GM11168 (cell line): ENCODE measurements around the gene DCAF15.
"Not testable (repeated sequence)": the region's sequence is repeated elsewhere in the genome, so short reads cannot be mapped to it uniquely, and the experiment has no call there.

Source experiments
- in situ Hi-C: fragments of 300-500 bp; cut with MboI; formaldehyde crosslinking; loops from one replicate; pipeline ENCODE4 v1.12.0; 2022; ENCODE audit warnings: low sequenced_read_pairs; ENCODE audit not compliant: unreplicated experiment

The DCAF15 gene

GRCh38 chr19:13952154-13952930 is at the start of gene DCAF15:
TSS of gene DCAF15 (plus strand) at chr19:13952509. CDS start at chr19:13952513, 4 bp downstream.
- in situ Hi-C loops = no loop called here

DNA sequence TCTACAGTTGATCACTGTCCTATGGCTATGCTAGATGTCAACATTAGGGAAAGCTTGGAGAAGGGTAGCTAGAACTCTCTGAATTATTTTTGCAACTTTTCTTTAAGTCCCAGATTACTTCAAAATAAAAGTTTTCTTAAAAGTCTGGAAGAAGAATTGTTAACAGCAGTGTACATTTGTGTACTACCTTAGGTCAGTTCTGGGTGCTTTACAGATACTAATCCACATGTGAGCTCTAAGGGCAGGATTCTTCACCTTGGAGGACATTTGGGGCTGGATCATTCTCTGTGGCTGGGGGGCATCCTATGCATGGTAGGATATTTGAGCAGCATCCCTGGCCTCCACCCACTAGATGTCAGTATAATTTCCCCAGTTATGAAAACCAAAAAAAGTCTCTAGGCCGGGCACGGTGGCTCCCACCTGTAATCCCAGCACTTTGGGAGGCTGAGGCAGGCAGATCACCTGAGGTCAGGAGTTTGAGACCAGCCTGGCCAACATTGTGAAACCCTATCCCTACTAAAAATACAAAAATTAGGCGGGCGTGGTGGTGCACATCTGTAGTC is 49.2 kb upstream of the DCAF15 start:
- in situ Hi-C loops = no loop called here

DNA sequence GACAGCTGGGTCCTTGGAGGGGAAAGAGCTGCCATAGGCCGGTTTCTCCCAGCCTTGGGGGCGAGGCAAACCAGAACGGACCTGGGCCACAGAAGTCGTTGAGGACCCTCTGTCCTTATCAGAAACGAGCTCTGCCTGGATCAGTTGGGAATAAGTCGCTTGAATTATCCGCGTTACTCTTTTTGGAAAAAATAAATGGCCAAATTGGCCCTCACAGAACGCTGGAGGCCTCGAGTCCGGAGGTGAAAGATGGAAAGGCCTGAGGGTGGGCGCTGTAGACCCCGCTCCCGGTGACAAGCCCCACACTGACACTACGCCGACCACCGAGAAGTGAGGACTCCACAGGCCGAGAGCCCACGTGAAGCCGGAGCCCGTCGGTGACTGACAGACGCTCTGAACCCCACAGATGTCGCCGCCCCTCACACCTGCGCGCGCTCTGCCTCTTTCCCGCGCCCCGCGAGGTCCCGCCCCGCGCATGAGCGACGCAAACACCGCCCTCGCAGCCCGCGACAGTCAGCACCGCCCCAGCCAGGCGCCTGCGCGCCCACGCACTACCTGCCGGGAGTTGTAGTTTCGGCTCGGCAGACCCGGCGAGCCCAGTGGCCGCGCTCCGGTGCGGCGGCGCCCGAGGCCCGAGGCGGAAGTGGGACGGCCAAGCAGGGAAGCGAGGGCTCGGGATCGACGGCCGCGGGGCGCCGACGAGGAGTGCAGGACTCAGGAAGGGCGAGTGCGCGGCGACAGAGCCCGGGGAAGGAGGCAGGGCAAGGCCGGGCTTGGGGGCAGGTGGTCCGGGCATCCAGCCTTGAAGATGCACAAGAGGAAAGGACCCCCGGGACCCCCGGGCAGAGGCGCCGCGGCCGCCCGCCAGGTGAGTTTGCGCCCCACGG is 46.4 kb upstream of the DCAF15 start, which contains the start of the genes BRME1 and CC2D1A:
BRME1 (minus strand) TSS at position 484 of the 887 bp plus-strand sequence. CDS start 1,225 bp downstream, outside the sequence.
CC2D1A (plus strand) TSS at position 568 of the 887 bp plus-strand sequence; CDS start at position 809, 241 bp downstream.
- in situ Hi-C loops = no loop called here

GRCh38 chr19:13906521-13906904 is 45.8 kb upstream of the DCAF15 start:
- in situ Hi-C loops = no loop called here

GRCh38 chr19:13906910-13907309 is 45.4 kb upstream of the DCAF15 start:
- in situ Hi-C loops = no loop called here

- in situ Hi-C loops = no loop called here
These were observed 43.6 kb upstream of the DCAF15 start for GRCh38 chr19:13908674-13909073.

- in situ Hi-C loops = no loop called here
These were observed 42.9 kb upstream of the DCAF15 start for GRCh38 chr19:13909430-13909829.

- in situ Hi-C loops = no loop called here
These were observed 39.0 kb upstream of the DCAF15 start for GRCh38 chr19:13913352-13913751.

- in situ Hi-C loops = no loop called here
These were observed 37.5 kb upstream of the DCAF15 start for GRCh38 chr19:13914777-13915176.

DNA sequence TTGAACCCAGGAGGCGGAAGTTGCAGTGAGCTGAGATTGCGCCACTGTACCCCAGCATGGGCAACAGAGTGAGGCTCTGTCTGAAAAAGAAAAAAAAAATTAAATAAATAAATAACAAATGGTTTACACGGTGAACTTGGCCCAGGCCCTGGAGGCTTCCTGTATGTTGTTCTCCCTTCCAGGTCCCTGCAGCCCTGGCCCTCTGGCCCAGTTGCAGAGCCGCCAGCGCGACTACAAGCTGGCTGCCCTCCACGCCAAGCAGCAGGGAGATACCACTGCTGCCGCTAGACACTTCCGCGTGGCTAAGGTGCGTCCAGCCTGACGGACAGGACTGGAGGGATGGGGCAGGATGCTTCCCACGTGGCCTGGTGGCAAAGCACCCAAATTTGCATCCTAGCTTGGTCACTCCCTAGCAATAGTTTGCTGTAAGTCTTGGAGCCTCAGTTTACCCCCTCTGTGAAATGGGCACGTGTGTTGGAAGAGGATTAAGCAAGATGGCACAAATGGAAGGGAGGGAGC is 34.4 kb upstream of the DCAF15 start:
- in situ Hi-C loops = no loop called here

DNA sequence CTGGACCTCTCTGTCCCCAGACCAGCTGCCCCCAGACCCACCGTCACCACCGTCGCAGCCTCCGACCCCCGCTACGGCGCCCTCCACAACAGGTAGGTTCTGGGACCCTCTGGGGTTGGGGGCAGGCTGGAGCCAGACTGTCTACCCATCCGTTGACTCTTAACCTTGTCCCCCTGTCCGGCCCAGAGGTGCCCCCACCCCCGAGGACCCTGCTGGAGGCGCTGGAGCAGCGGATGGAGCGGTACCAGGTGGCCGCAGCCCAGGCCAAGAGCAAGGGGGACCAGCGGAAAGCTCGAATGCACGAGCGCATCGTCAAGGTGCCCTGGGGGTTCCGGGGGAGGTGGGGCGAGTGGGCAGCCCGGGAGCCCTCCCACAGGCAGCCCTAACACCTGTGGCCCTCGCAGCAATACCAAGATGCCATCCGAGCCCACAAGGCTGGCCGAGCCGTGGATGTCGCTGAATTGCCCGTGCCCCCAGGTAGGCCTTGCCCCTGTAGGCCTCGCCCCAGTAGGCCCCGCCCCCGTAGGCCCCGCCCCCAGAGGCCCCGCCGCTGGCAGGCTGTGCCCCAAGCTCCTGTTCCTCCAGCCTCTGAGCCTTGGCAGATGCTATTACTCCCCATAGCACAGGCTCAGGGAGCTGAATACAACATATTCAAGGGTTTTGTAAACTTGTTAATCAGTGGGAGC is 33.4 kb upstream of the DCAF15 start:
- in situ Hi-C loops = no loop called here

- in situ Hi-C loops = no loop called here
These were observed 31.8 kb upstream of the DCAF15 start for GRCh38 chr19:13920524-13920923.

DNA sequence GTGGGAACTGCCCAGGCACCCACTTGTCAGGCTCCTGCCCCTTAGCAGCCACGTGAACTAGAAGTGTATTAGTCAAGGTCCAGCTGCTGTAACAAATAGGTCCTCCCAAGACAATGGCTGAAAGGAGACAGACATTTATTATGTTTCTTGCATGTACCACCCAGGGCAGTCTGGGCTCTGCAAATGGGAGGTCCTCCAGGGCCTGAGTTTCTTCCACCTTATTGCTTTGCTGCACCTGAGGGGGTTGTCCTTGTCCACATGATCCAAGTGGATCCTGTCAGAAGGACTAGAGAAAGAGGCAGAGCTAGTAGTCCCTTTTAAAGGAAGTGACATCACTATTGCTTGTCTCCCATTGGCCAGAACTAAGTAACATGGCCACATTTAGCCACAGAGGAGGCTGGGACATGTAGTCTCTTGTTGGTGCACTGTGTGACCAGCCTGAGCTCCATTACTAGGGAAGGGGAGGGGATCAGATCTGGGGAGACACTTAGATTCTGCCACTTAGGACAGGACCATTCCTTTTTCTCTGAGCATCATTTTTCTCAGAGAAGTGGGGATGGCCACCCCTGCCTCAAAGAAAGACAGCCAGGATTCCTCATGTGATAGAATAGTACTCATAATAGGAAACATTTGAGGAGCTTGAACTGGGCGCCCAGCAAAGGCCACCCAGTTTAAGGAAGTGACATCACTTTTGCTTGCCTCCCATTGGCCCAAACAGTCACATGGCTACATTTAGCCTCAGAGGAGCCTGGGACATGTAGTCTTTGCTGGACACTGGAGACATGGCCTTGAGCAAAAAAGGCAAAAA is 31.2 kb upstream of the DCAF15 start:
- in situ Hi-C loops = no loop called here

DNA sequence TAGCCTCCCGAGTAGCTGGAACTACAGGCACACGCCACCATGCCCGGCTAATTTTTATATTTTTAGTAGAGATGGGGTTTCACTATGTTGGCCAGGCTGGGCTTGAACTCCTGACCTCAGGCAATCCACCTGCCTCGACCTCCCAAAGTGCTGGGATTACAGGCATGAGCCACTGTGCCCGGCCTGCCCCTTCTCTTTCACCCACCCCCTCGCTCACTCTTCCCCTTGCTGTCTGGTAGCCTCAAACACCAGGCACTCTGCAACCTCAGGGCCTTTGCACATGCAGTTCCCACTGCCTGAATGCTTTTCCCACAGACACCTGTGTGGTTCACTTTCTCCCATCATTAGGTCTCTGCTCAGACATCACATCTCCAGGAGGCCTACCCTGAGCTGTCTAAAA is 30.2 kb upstream of the DCAF15 start:
- in situ Hi-C loops = not testable (repeated sequence)

DNA sequence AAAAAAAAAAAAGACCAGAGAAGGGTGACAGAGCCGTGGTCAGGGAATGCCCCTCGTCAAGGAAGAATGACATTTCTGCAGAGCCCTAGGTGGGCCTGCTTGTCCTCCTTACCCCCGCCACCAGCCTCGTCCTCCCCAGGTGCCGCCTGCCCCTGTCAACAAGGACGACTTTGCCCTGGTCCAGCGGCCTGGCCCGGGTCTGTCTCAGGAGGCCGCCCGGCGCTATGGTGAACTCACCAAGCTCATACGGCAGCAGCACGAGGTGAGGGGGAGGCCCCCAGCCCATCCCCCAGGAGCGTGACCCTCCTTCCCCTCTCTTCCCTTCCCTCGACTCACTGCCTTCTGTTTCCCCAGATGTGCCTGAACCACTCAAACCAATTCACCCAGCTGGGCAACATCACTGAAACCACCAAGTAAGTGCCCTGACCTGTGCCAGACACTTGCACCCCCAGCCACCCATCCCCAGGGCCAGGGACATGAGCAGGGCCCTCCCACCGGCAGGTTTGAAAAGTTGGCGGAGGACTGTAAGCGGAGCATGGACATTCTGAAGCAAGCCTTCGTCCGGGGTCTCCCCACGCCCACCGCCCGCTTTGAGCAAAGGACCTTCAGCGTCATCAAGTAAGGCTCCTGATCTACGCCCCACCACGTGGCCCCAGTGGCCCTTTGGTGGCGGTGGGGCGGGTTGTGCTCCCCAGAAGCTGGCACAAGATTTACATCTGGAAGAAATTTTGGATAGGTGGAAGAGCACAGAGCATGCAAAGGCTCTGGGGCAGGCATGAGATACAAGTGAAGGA is 28.9 kb upstream of the DCAF15 start:
- in situ Hi-C loops = no loop called here

GRCh38 chr19:13926010-13926409 is 26.3 kb upstream of the DCAF15 start:
- in situ Hi-C loops = no loop called here

DNA sequence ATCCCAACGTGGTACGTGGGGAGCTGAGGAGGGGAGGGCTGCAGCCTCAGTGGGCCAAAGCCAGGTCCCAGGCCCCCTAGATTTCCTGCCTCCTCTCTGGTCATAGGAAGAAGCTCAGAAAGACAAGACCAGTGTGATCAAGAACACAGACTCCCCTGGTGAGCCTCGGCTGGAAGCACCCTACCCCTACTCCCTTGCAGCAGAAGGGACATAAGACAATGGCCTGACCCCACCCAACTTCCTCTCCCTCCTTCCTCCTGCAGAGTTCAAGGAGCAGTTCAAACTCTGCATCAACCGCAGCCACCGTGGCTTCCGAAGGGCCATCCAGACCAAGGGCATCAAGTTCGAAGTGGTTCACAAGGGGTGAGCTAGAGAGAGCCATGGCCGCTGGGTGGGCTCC is 25.6 kb upstream of the DCAF15 start:
- in situ Hi-C loops = no loop called here

DNA sequence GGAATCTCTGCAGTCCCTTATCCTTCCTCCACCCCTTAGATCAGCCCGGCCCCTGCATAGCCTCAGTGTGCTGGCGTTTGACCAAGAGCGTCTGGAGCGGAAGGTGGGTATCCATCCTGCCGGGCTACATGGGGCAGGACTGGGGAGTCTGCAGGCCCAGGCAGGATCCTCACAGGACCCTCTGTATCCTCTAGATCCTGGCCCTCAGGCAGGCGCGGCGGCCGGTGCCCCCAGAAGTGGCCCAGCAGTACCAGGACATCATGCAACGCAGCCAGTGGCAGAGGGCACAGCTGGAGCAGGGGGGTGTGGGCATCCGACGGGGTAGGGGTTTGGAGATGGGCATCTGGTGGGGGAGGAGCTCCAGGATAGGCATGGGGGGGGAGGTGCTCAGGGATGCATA is 23.0 kb upstream of the DCAF15 start:
- in situ Hi-C loops = no loop called here
